ENCODE measurements around the gene LMNA. TPM values are rescaled to one million over a fixed set of nuclear protein-coding genes. Genes with fewer than 3 reads are reported as not detected.
A peak's percentile ranks its signal among the peaks of the same experiment; 100 is the strongest.

Gene LMNA
- total and polyA plus RNA-seq, 2 of the 4 experiments (the other 2 are of a cell fraction): 563 to 755 TPM

GRCh38 chr1:156082309-156083091 lies 32.0 kb upstream of the LMNA start, which contains the start of gene MEX3A:
MEX3A (minus strand) TSS chr1:156082465; CDS start chr1:156081998, 467 bp downstream.
- intact Hi-C loops (cut with micrococcal nuclease) (loop anchor here (1.0 kb wide), 1 partner anchor 28 kb away; the partner anchor contains the start of gene LAMTOR2), dilution Hi-C loops (cut with HindIII; ENCODE audit: low sequenced_read_pairs, unreplicated experiment) (no loop called here), in situ Hi-C loops (cut with MboI; ENCODE audit: low sequenced_read_pairs) (no loop called here)
- Histone ChIP-seq H4K20me1 (ENCODE audit: insufficient read depth, low read length) (peaks cover 17% of the 10 kb centered on the region), H3K4me3 (ENCODE audit: insufficient read depth, low read depth, low read length) (peak within 1 kb of the TSS; percentile 71), H3K14ac (replicated peaks; ENCODE audit: low read depth, low read length) (peak within 1 kb of the TSS; percentile 91), H3K56ac (ENCODE audit: extremely low read depth, insufficient read depth, low read length) (peak within 1 kb of the TSS; percentile 82), H2BK5ac (ENCODE audit: low read depth, low read length, poor library complexity, severe bottlenecking) (peak within 1 kb of the TSS; percentile 57), H3K36me3 (ENCODE audit: control insufficient read depth, insufficient read depth, low read length) (peaks cover 3% of the 10 kb centered on the region; the same call in 1 of the 2 replicates), H2BK20ac (ENCODE audit: low read depth, low read length) (no peak within 1 kb of the TSS), H2AK9ac (replicated peaks; ENCODE audit: low read depth, low read length, poor library complexity) (peak within 1 kb of the TSS; percentile 98), H2BK120ac (ENCODE audit: low read depth, low read length) (peak within 1 kb of the TSS; percentile 70), H3K9ac (ENCODE audit: low read depth, low read length) (peak within 1 kb of the TSS; percentile 94), H4K5ac (ENCODE audit: low read depth, low read length) (peak within 1 kb of the TSS; percentile 78), H3K4me2 (ENCODE audit: low read depth, low read length) (peak within 1 kb of the TSS; percentile 92), H3K23ac (ENCODE audit: low read depth, low read length) (peak within 1 kb of the TSS; percentile 94), H4K91ac (ENCODE audit: insufficient read depth, low read depth, low read length) (peak within 1 kb of the TSS; percentile 87), H4K8ac (ENCODE audit: low read depth in 2 of 2, low read length in 2 of 2) (peak within 1 kb of the TSS; percentile 77 to 94), H2AFZ (replicated peaks; ENCODE audit: low read length, poor library complexity) (peak within 1 kb of the TSS; percentile 97), H2BK15ac (ENCODE audit: low read depth, low read length) (no peak within 1 kb of the TSS; the same call in 2 of the 3 replicates), H3K18ac (ENCODE audit: low read depth, low read length) (peak within 1 kb of the TSS; percentile 43; the same call in 1 of the 2 replicates), H3K4ac (ENCODE audit: low read depth, low read length) (peak within 1 kb of the TSS; percentile 91), H3K4me1 (ENCODE audit: control insufficient read depth, insufficient read depth, low read length) (peaks cover 17% of the 10 kb centered on the region), H3K9me3 (ENCODE audit: control insufficient read depth, insufficient read depth, low read length) (no peaks in the 10 kb centered on the region), H3K79me1 (ENCODE audit: low read depth in 1 of 2, low read length in 2 of 2) (peaks cover 25 to 84% of the 10 kb centered on the region in 2 experiments), H3K27me3 (ENCODE audit: control insufficient read depth, insufficient read depth, low read length) (no peaks in the 10 kb centered on the region), H3K27ac (ENCODE audit: insufficient read depth, low read length) (peak within 1 kb of the TSS; percentile 91), H2AK5ac (ENCODE audit: low read depth, low read length) (peak within 1 kb of the TSS; percentile 96), H3K9me1 (ENCODE audit: insufficient read depth, low read length) (peaks cover 4% of the 10 kb centered on the region)
- ATAC-seq (ENCODE audit: low read depth): peak; percentile 67
- WGBS, 2 experiments (ENCODE audit: extremely low coverage in 2 of 2, insufficient read length in 1 of 2): 0% methylated on average over 3 of the region's 62 CpGs; no CpG with 5 or more reads in 1 of the 2 experiments
- CTCF ChIA-PET: interaction anchor here (1.5 kb wide), 1 partner anchor 142 kb away, joined by 7 read pairs; no protein-coding TSS in a partner anchor
- peak; percentile 64 for DNase-seq
- TF ChIP-seq NFE2L2 (IDR thresholded peaks at IDR 0.05; ENCODE audit: low read depth, low read length) (no peak), MXI1 (IDR thresholded peaks at IDR 0.05; ENCODE audit: borderline replicate concordance, low read depth, low read length) (peak; percentile 95), MAZ (IDR thresholded peaks at IDR 0.05; ENCODE audit: borderline replicate concordance, low read depth, low read length) (peak; percentile 90)
- POLR2A ChIA-PET (ENCODE audit: unreplicated experiment): no interaction called here
- no TSS peak for BruUV-seq (replicated peaks)
